IMR-90 (cell line): ENCODE measurements around the gene BPI. TPM values are rescaled to one million over a fixed set of nuclear protein-coding genes. Genes with fewer than 3 reads are reported as not detected.

Experiments
- ATAC-seq: fragments of 200-7000 bp; cut with Tn5 transposase; 2 replicates; pipeline ENCODE4 v1.9.1; 2020; ENCODE audit warnings: low read depth, mild to moderate bottlenecking, moderate library complexity
- BruUV-seq: library from RNA; stranded (reverse); fragments of 400-500 nt; replicated peaks from 2 replicates; lab custom pipeline; 2021; lab: Mats Ljungman, UMichigan
- CTCF ChIA-PET: fragments of 300-600 bp; formaldehyde crosslinking; extraction: SDS; loops from one replicate; lab custom pipeline; 2021; ENCODE audit warnings: antibody characterized with exemption; lab: Yijun Ruan, JAX
- POLR2A ChIA-PET: fragments of 300-600 bp; sonication (Branson Sonifier 250); formaldehyde crosslinking; loops from one replicate; lab custom pipeline; 2022; ENCODE audit warnings: antibody characterized with exemption; ENCODE audit not compliant: unreplicated experiment; lab: Charles Lee
- DNase-seq: peaks from one replicate; pipeline ENCODE4 v3.0.0; 2013
- H2AFZ ChIP-seq: replicated peaks from 2 replicates; pipeline ENCODE3; 2013; ENCODE audit warnings: low read length, mild to moderate bottlenecking; ENCODE audit not compliant: poor library complexity
- H2AK5ac ChIP-seq: 2 replicates; pipeline ENCODE4 v1.6.1; 2013; ENCODE audit warnings: low read depth, low read length, inconsistent platforms
- H2AK9ac ChIP-seq: replicated peaks from 2 replicates; pipeline ENCODE3; 2013; ENCODE audit warnings: mild to moderate bottlenecking, low read depth, low read length, moderate library complexity; ENCODE audit not compliant: poor library complexity
- H2BK120ac ChIP-seq: 2 replicates; pipeline ENCODE4 v1.6.1; 2013; ENCODE audit warnings: low read depth, low read length, inconsistent platforms
- H2BK15ac ChIP-seq: 3 replicates; pipeline ENCODE4 v1.6.1; 2013; ENCODE audit warnings: low read depth, low read length, inconsistent platforms
- H2BK20ac ChIP-seq: 2 replicates; pipeline ENCODE4 v1.6.1; 2013; ENCODE audit warnings: low read depth, mild to moderate bottlenecking, inconsistent platforms, low read length, moderate library complexity
- H2BK5ac ChIP-seq: 2 replicates; pipeline ENCODE4 v1.6.1; 2013; ENCODE audit warnings: mild to moderate bottlenecking, low read depth, low read length, inconsistent platforms; ENCODE audit not compliant: poor library complexity, severe bottlenecking
- H3K14ac ChIP-seq: replicated peaks from 2 replicates; pipeline ENCODE4 v1.6.1; 2013; ENCODE audit warnings: low read depth, low read length, inconsistent platforms
- H3K18ac ChIP-seq: 2 replicates; pipeline ENCODE4 v1.6.1; 2013; ENCODE audit warnings: low read depth, low read length, control low read depth
- H3K23ac ChIP-seq: 2 replicates; pipeline ENCODE4 v1.6.1; 2013; ENCODE audit warnings: low read depth, low read length, inconsistent platforms
- H3K27ac ChIP-seq: 2 replicates; pipeline ENCODE4 v1.5.1; 2013; ENCODE audit warnings: mild to moderate bottlenecking, control low read depth, low read length; ENCODE audit not compliant: insufficient read depth
- H3K27me3 ChIP-seq: 2 replicates; pipeline ENCODE4 v1.6.1; 2013; ENCODE audit warnings: low read length; ENCODE audit not compliant: control insufficient read depth, insufficient read depth
- H3K36me3 ChIP-seq: 2 replicates; pipeline ENCODE4 v1.6.1; 2013; ENCODE audit warnings: low read length, mixed read lengths; ENCODE audit not compliant: control insufficient read depth, insufficient read depth
- H3K4ac ChIP-seq: 2 replicates; pipeline ENCODE4 v1.6.1; 2013; ENCODE audit warnings: low read depth, low read length, inconsistent platforms
- H3K4me1 ChIP-seq: 2 replicates; pipeline ENCODE4 v1.6.1; 2013; ENCODE audit warnings: low read length, mixed read lengths; ENCODE audit not compliant: control insufficient read depth, insufficient read depth
- H3K4me2 ChIP-seq: 2 replicates; pipeline ENCODE4 v1.6.1; 2013; ENCODE audit warnings: low read depth, mild to moderate bottlenecking, control low read depth, low read length, moderate library complexity
- H3K4me3 ChIP-seq: 2 replicates; pipeline ENCODE4 v1.5.1; 2013; ENCODE audit warnings: low read depth, mild to moderate bottlenecking, control low read depth, low read length, moderate library complexity; ENCODE audit not compliant: insufficient read depth
- H3K56ac ChIP-seq: 2 replicates; pipeline ENCODE4 v1.6.1; 2013; ENCODE audit warnings: low read length, inconsistent platforms; ENCODE audit not compliant: insufficient read depth; ENCODE audit errors: extremely low read depth
- H3K79me1 ChIP-seq, 2 experiments: 2 replicates each; pipeline ENCODE4 v1.6.1; 2013; ENCODE audit warnings: low read length in 2 of 2, inconsistent platforms in 1 of 2, low read depth in 1 of 2
- H3K9ac ChIP-seq: 2 replicates; pipeline ENCODE4 v1.6.1; 2013; ENCODE audit warnings: low read depth, low read length, control low read depth
- H3K9me1 ChIP-seq: 2 replicates; pipeline ENCODE4 v1.6.1; 2013; ENCODE audit warnings: low read length, inconsistent platforms; ENCODE audit not compliant: insufficient read depth
- H3K9me3 ChIP-seq: 2 replicates; pipeline ENCODE4 v1.6.1; 2013; ENCODE audit warnings: low read length; ENCODE audit not compliant: control insufficient read depth, insufficient read depth
- H4K20me1 ChIP-seq: 2 replicates; pipeline ENCODE4 v1.6.1; 2013; ENCODE audit warnings: low read length, inconsistent platforms; ENCODE audit not compliant: insufficient read depth
- H4K5ac ChIP-seq: 2 replicates; pipeline ENCODE4 v1.6.1; 2013; ENCODE audit warnings: mild to moderate bottlenecking, low read depth, low read length, control low read depth
- H4K8ac ChIP-seq, 2 experiments: 2 replicates each; pipeline ENCODE4 v1.6.1; 2013; ENCODE audit warnings: low read depth in 2 of 2, low read length in 2 of 2, control low read depth in 1 of 2, inconsistent platforms in 1 of 2
- H4K91ac ChIP-seq: 2 replicates; pipeline ENCODE4 v1.6.1; 2013; ENCODE audit warnings: low read depth, low read length, inconsistent platforms; ENCODE audit not compliant: insufficient read depth
- BHLHE40 ChIP-seq: fragments of 150-350 bp; IDR thresholded peaks from 2 replicates; pipeline ENCODE4 v1.6.1; 2016; ENCODE audit warnings: mild to moderate bottlenecking, low read depth, low read length
- CEBPB ChIP-seq: IDR thresholded peaks from 2 replicates; pipeline ENCODE4 v1.6.1; 2012; ENCODE audit warnings: low read depth, low read length, improper control_type of control experiment
- CHD1 ChIP-seq: IDR thresholded peaks from 2 replicates; pipeline ENCODE4 v1.6.1; 2012; ENCODE audit warnings: low read depth, low read length, improper control_type of control experiment
- CTCF ChIP-seq: conservative IDR thresholded peaks from 2 replicates; pipeline ENCODE4 v1.5.1; 2012; ENCODE audit warnings: mild to moderate bottlenecking, low read depth, low read length, improper control_type of control experiment
- ELK1 ChIP-seq: fragments of 150-350 bp; IDR thresholded peaks from 2 replicates; pipeline ENCODE4 v1.6.1; 2016; ENCODE audit warnings: low read depth, mild to moderate bottlenecking, low read length, moderate library complexity, borderline replicate concordance
- FOS ChIP-seq: fragments of 150-350 bp; IDR thresholded peaks from 2 replicates; pipeline ENCODE4 v1.6.1; 2016; ENCODE audit warnings: low read depth, low read length
- MAFK ChIP-seq: IDR thresholded peaks from 2 replicates; pipeline ENCODE4 v1.6.1; 2012; ENCODE audit warnings: low read depth, low read length, improper control_type of control experiment
- MAZ ChIP-seq: IDR thresholded peaks from 2 replicates; pipeline ENCODE4 v1.6.1; 2012; ENCODE audit warnings: low read depth, mild to moderate bottlenecking, low read length, improper control_type of control experiment, moderate library complexity, borderline replicate concordance
- MXI1 ChIP-seq: IDR thresholded peaks from 2 replicates; pipeline ENCODE4 v1.6.1; 2012; ENCODE audit warnings: low read depth, mild to moderate bottlenecking, low read length, moderate library complexity, borderline replicate concordance
- NFE2L2 ChIP-seq: fragments of 150-350 bp; IDR thresholded peaks from 2 replicates; pipeline ENCODE4 v1.6.1; 2016; ENCODE audit warnings: low read depth, mild to moderate bottlenecking, low read length
- POLR2A ChIP-seq: IDR thresholded peaks from 2 replicates; pipeline ENCODE4 v1.6.1; 2012; ENCODE audit warnings: mild to moderate bottlenecking, low read depth, low read length
- RAD21 ChIP-seq: IDR thresholded peaks from 2 replicates; pipeline ENCODE4 v1.6.1; 2012; ENCODE audit warnings: low read length, improper control_type of control experiment
- RCOR1 ChIP-seq: IDR thresholded peaks from 2 replicates; pipeline ENCODE4 v1.6.1; 2012; ENCODE audit warnings: mild to moderate bottlenecking, low read length, improper control_type of control experiment; ENCODE audit not compliant: insufficient replicate concordance
- RFX5 ChIP-seq: IDR thresholded peaks from 2 replicates; pipeline ENCODE4 v1.8.0; 2012; ENCODE audit warnings: low read depth, mild to moderate bottlenecking, low read length, moderate library complexity
- SMC3 ChIP-seq: fragments of 150-350 bp; IDR thresholded peaks from 2 replicates; pipeline ENCODE4 v1.6.1; 2016; ENCODE audit warnings: low read depth, mild to moderate bottlenecking, antibody characterized with exemption, low read length, moderate library complexity
- USF2 ChIP-seq: fragments of 150-350 bp; IDR thresholded peaks from 2 replicates; pipeline ENCODE4 v1.6.1; 2017; ENCODE audit warnings: mild to moderate bottlenecking, antibody characterized with exemption, low read length, low read depth
- WGBS, 2 experiments: methylation state at CpG; one replicate each; pipeline versions ENCODE4 v1.1.5 to v1.1.7; 2013; ENCODE audit warnings: missing lambda C conversion rate in 2 of 2; ENCODE audit not compliant: insufficient read length in 1 of 2; ENCODE audit errors: extremely low coverage in 2 of 2; 5-methylcytosine and 5-hydroxymethylcytosine counted together
- dilution Hi-C: fragments of 300-500 bp; cut with HindIII; formaldehyde crosslinking; loops from one replicate; pipeline ENCODE4 v1.14.3; 2018; ENCODE audit warnings: low sequenced_read_pairs; ENCODE audit not compliant: unreplicated experiment
- in situ Hi-C: fragments of 300-500 bp; cut with MboI; formaldehyde crosslinking; loops from 3 replicates; pipeline ENCODE4 v1.14.3; 2019; ENCODE audit warnings: low sequenced_read_pairs, inconsistent platforms, mixed read lengths
- intact Hi-C: fragments of 100-400 bp; cut with micrococcal nuclease; formaldehyde crosslinking; loops from 2 replicates; pipeline ENCODE4 v1.10.0; 2022
- polyA plus RNA-seq, 3 experiments: library from polyadenylated mRNA; depleted of rRNA; stranded (reverse); fragments of >200 nt; gene quantifications; 2 replicates each; pipeline ENCODE4 v1.2.3, GENCODE V29; 2012; ENCODE audit warnings: low replicate concordance in 1 of 3
- total RNA-seq: library from RNA; depleted of rRNA; stranded (reverse); fragments of >200 nt; gene quantifications from 2 replicates; pipeline ENCODE4 v1.2.3, GENCODE V29; 2012

Gene BPI
- total and polyA plus RNA-seq, 2 of the 4 experiments (the other 2 are of a cell fraction): 0.05 TPM; not detected in 1

GRCh38 chr20:38372806-38373205 lies 68.8 kb downstream of the BPI start:
- intact Hi-C loops: no loop called here
- H3K79me1 ChIP-seq: no peaks in the 10 kb centered on the region
- no peak overlapping the region for H4K8ac ChIP-seq
- ChIA-PET POLR2A (no interaction called here), CTCF (no interaction called here)
- no peak overlapping the region for H4K5ac ChIP-seq
- no peak overlapping the region for H3K56ac ChIP-seq
- H3K27ac ChIP-seq: no peak overlapping the region
- H2BK120ac ChIP-seq: no peak overlapping the region
- no peak overlapping the region for H3K9ac ChIP-seq
- no peak for DNase-seq
- no peak overlapping the region for H2BK20ac ChIP-seq
- H3K23ac ChIP-seq: no peak overlapping the region
- no peak overlapping the region for H4K91ac ChIP-seq
- no peak for ATAC-seq
- no peak overlapping the region for H2AK9ac ChIP-seq
- no peak overlapping the region for H2AFZ ChIP-seq
- no peak overlapping the region for H3K18ac ChIP-seq
- no peaks in the 10 kb centered on the region for H4K20me1 ChIP-seq
- H3K9me1 ChIP-seq: no peaks in the 10 kb centered on the region
- H3K4me3 ChIP-seq: no peak overlapping the region
- in situ Hi-C loops: no loop called here
- H3K36me3 ChIP-seq: no peaks in the 10 kb centered on the region
- no peak overlapping the region for H3K4ac ChIP-seq
- dilution Hi-C loops: no loop called here
- WGBS, 2 experiments: 42% methylated on average over 2 of the region's 5 CpGs; no CpG with 5 or more reads in 1 of the 2 experiments
- H3K14ac ChIP-seq: no peak overlapping the region
- H2BK15ac ChIP-seq: no peak overlapping the region
- H3K9me3 ChIP-seq: no peaks in the 10 kb centered on the region
- no peaks in the 10 kb centered on the region for H3K4me1 ChIP-seq
- TF ChIP-seq SMC3 (no peak), MXI1 (no peak), USF2 (no peak), MAFK (no peak), CTCF (no peak), RAD21 (no peak), ELK1 (no peak), POLR2A (no peak), MAZ (no peak), RFX5 (no peak), FOS (no peak), BHLHE40 (no peak), CHD1 (no peak), CEBPB (no peak), NFE2L2 (no peak), RCOR1 (no peak)
- BruUV-seq: no TSS peak
- no peak overlapping the region for H2BK5ac ChIP-seq
- no peak overlapping the region for H2AK5ac ChIP-seq
- H3K4me2 ChIP-seq: no peak overlapping the region
- H3K27me3 ChIP-seq: peaks cover 48% of the 10 kb centered on the region
